ENCODE measurements around the gene LLPH.

The LLPH gene

DNA sequence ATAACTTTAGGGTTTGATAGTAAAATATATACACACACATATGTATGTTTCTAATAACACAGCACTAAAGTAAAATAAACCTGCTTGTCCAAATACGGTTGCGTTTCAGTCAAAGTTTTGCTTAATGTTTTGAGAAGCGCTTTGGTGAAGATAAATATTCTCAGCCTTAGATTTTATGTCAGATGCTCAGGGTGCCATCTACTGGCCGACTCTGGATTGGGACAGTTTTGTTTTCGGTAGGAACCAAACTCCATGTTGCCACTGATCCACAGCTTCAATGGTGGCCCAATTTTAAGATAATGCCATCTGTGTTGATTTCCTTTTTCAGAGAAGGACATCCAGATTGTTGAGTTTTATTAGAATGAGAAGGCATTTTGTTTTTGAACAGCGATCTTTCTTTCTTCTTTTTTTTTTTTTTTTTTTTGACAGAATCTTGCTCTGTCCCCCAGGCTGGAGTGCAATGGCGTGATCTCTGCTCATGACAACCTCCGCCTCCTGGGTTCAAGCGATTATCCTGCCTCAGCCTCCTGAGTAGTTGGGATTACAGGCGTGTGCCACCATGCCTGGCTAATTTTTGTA lies 43.1 kb downstream of the LLPH start:
- DNase-seq: peak; percentile 70

GRCh38 chr12:66085998-66086397 lies 44.6 kb downstream of the LLPH start:
- DNase-seq: no peak

- no peak for DNase-seq
Measured at GRCh38 chr12:66085213-66085612, 45.3 kb downstream of the LLPH start.

DNA sequence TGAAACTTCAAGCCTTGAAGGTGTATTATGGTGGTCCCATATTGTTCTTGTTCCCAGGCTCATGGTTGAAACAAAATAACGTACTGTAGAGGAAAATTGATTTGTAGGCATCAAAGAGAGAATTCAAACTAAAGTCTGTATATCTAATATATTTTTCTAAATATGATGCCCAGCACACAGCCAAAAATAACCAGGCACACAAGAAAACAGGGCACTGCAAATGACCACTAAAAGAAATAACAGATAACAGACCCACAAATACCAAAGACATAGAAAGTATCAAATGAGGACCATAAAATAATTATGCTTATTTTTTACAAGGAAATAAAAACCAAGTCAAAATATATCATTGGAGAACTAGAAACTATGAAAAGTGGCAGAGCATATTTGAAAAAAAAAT lies 46.8 kb downstream of the LLPH start:
- no peak for DNase-seq

DNA sequence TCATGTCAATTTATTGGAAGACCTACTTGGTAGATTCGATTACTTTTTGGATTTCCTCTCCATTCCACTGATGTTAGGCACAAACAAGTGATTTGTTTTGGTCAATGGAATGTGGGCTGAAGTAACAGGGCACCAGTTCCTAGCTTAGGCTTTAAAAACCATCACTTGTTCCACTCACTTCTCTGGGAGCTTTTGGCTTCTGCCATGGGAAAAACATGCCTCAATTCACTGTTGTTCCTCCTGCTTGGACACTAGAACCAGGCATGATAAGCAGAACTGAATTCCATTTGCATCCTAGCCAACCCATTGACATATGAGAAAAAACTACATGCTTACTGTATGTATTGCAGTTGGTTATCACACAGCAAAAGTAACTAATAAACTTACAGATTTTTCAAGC lies 47.8 kb downstream of the LLPH start:
- no peak for DNase-seq

DNA sequence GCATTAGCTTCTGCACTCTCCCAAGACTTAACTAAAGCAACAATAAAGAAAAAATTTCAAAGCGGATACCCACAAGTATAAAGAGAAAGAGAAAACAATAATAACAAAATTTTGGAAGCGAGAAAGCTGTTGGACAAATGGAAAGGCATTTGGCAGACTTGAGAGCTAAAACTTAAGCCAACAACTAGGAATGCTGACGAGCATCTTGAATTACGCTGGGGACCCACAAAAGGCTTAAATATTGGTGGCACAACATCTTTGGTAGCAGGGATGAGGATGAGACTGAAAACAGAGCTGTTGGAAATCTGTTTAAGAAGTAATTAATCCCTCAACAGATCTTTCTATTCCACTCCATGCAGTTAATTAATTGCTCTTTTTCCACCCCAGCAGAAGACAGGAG lies 49.8 kb downstream of the LLPH start:
- peak; percentile 26 for DNase-seq

DNA sequence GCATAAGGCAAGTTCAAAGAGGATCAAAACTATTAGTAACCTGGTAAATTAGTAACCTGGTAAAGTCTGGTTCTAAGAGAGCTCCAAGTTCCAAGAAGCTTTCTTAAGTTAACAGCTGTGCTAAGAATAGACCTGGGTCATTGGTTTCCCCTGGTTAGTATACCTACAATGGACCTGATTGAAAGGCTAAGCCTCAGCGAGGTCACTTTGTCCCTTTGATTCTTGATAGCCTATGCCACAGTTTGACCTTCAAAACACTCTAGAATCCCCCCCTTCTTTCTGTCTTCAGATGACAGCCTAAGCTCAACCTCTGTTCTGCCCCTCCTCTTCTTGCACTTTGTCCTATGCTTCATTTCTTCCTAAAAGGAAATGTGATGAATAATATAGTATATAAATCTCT lies 53.0 kb downstream of the LLPH start:
- DNase-seq: no peak

- DNase-seq: no peak
Measured at GRCh38 chr12:66074561-66074960, 56.0 kb downstream of the LLPH start.

DNA sequence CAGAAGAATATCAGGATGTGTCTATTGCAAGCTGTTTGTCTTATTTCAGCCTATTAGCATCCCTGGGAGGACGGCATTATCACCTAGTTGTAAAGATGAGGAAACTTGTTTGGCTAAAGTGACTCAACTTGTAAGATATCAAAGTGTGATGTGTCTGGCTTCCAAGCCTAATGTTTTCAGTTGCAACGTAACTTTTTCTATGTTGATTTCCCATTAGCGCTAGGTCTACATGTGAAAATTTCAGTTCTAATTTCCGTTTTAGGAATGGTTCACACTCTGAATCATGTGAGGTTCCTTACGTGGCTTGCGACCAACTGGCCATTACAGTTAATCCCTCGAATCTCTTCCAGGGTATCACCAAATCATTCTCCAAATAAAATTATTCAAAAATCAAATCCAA lies 58.0 kb downstream of the LLPH start:
- no peak for DNase-seq

DNA sequence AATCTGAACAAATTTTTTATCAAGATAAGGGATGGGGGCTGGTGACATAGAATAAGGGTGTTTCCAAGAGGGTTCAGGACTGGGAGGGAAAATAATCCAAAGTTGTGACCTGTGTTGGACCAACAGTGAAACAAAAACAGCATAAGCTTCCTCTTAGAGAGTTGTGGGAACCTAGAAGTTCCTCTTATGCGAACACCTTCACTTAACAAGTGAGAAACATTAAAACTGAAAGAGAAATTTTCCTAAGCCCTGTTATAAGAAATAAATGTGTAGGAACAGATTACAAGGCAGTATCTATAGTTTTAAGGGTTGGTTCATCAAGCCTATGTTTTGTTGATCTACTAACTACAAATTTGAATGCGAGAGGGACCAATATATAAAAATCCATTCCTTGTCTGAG lies 58.4 kb downstream of the LLPH start:
- no peak for DNase-seq

DNA sequence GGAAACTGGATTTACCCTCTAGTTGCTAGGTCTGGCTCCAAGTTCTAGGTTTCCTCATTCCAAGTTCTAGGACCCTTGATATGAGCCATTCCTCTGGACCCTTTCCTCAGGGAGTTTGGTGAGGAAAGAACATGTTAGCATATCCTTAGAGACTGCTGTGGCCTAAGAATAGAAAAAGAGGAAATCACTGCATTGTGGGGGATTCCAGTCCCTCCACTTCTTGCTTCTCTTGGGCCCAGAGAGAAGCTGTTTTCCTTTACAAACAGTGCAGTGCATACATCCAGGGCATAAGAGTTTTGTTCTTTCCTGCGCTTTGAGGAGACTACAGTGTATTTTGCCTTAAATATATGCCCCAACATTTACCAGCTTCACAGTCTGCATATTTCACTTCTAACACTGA lies 59.0 kb downstream of the LLPH start:
- no peak for DNase-seq

- no peak for DNase-seq
Measured at GRCh38 chr12:66070378-66071120, 60.0 kb downstream of the LLPH start.

DNA sequence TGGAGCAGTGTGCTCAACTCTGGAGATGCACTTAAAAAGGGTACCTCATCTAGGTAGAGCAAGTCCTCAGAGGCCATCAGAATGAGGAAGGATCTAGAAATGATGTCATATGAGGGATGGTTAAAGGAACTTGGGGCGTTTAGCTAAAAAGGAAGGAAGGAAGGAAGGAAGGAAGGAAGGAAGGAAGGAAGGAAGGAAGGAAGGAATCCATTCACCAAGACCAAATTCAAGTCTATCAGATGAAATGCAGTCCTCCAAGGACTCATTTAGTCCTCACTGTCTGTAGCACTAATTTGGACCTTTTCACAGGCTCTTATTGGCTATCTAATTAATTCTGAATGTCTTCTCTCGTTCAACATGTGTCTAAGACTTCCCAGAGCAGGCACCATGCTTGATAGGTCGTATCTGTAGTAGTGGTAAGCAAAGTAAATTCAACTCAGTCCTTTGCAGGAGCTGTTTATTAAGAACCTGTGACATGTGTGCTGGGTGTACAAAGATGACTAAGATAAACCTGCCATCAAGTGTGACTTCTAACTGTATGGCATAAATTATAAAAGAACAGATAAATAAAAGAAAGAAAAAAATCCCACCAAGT lies 63.5 kb downstream of the LLPH start:
- no peak for DNase-seq
